Transverse colon (tissue), 4 donors: ENCODE data around the gene RAD9B. TPM values are rescaled to one million over a fixed set of nuclear protein-coding genes. Genes with fewer than 3 reads are reported as not detected.
"Not testable (repeated sequence)": the region's sequence is repeated elsewhere in the genome, so short reads cannot be mapped to it uniquely, and the experiment has no call there.

Source experiments
- DNase-seq: peaks from one replicate; pipeline ENCODE4 v3.0.0-alpha.2; 2019
- H3K27ac ChIP-seq, 4 donors: fragments of 200-600 bp; sonication (generic); 2 replicates each; pipeline ENCODE4 v1.5.1; 2016 to 2018; ENCODE audit warnings: inconsistent platforms in 4 of 4
- H3K27me3 ChIP-seq: fragments of 200-600 bp; sonication (generic); 2 replicates; pipeline ENCODE4 v1.5.1; 2017; ENCODE audit warnings: inconsistent platforms
- H3K36me3 ChIP-seq, 4 donors: fragments of 200-600 bp; sonication (generic); 2 replicates each; pipeline ENCODE4 v1.5.1; 2017 to 2019; ENCODE audit warnings: inconsistent platforms in 4 of 4
- H3K4me1 ChIP-seq, 4 donors: fragments of 200-600 bp; sonication (generic); 2 replicates each; pipeline ENCODE4 v1.5.1; 2017 to 2020; ENCODE audit warnings: inconsistent platforms in 4 of 4
- H3K4me3 ChIP-seq, 4 donors: fragments of 200-600 bp; sonication (generic); 1 replicate in 1 of 4; 2 replicates in 3 of 4; pipeline versions ENCODE4 v1.5.1 to v1.6.1; 2017 to 2019; ENCODE audit warnings: inconsistent platforms in 4 of 4
- H3K9me3 ChIP-seq, 2 donors: fragments of 200-600 bp; sonication (generic); 2 replicates each; pipeline ENCODE4 v1.5.1; 2017 to 2019; ENCODE audit warnings: inconsistent platforms in 2 of 2
- CTCF ChIP-seq, 5 experiments: fragments of 200-600 bp in 3 of 5; fragments of 450-650 bp in 2 of 5; sonication (generic) in 3 of 5; IDR thresholded peaks; 1 replicate in 2 of 5; 2 replicates in 3 of 5; pipeline ENCODE4 v1.5.1; 2016 to 2017; ENCODE audit warnings: antibody characterized with exemption in 5 of 5, inconsistent platforms in 3 of 5, mild to moderate bottlenecking in 2 of 5, moderate library complexity in 1 of 5
- EP300 ChIP-seq: sonication (generic); formaldehyde crosslinking; IDR thresholded peaks from one replicate; pipeline ENCODE4 v1.6.1; 2017; ENCODE audit warnings: antibody characterized with exemption, low read depth
- POLR2A ChIP-seq: fragments of 450-650 bp; IDR thresholded peaks from one replicate; pipeline ENCODE4 v1.6.1; 2016; ENCODE audit warnings: antibody characterized with exemption, mild to moderate bottlenecking, moderate library complexity
- POLR2AphosphoS5 ChIP-seq, 3 donors: sonication (generic); formaldehyde crosslinking; IDR thresholded peaks; one replicate each; pipeline ENCODE4 v1.6.1; 2016; ENCODE audit warnings: antibody characterized with exemption in 3 of 3
- WGBS, 2 donors: methylation state at CpG; one replicate each; pipeline ENCODE4 v1.1.5; 2018; ENCODE audit warnings: low coverage in 1 of 2; 5-methylcytosine and 5-hydroxymethylcytosine counted together
- in situ Hi-C, 4 donors: fragments of 200-750 bp; cut with MboI; loops; one replicate each; pipeline versions ENCODE4 v1.15.0 to v1.15.1; 2017; ENCODE audit warnings: low sequenced_read_pairs in 3 of 4, low pct_ligation_motif_present in 1 of 4, low pct_unique_long_range_greater_than_20kb in 1 of 4
- intact Hi-C: fragments of 100-400 bp; cut with DNase I; formaldehyde crosslinking; loops from one replicate; pipeline ENCODE4 v1.15.1; 2023; ENCODE audit warnings: low total_unique reads
- total RNA-seq, 4 donors: library from RNA; depleted of rRNA; stranded (reverse); fragments of >200 nt; gene quantifications; one replicate each; pipeline ENCODE4 v1.1.0, GENCODE V29; 2016

RAD9B gene
- total RNA-seq, 4 donors from 2014 or later: 0.27 to 0.32 TPM; not detected in 2

GRCh38 chr12:110514363-110514762 is 12.2 kb downstream of the RAD9B start:
- no peaks in the 10 kb centered on the region for H3K9me3 ChIP-seq
- TF ChIP-seq POLR2A: no peak
- 67 to 88% methylated on average over 1 of the region's 1 CpG for WGBS, 2 donors
- H3K27ac ChIP-seq: no peak overlapping the region
- no peaks in the 10 kb centered on the region for H3K36me3 ChIP-seq
- no peak for DNase-seq
- H3K4me1 ChIP-seq: peaks cover 0 to 7% (median 3%) of the 10 kb centered on the region in 4 donors
- no peaks in the 10 kb centered on the region for H3K27me3 ChIP-seq
- in situ Hi-C loops (loop anchor here (5.0 to 25.0 kb wide), 4 partner anchors 88 to 198 kb away; no protein-coding TSS in a partner anchor), intact Hi-C loops (loop anchor here (5.0 kb wide), 1 partner anchor 88 kb away; no protein-coding TSS in a partner anchor)
- no peak overlapping the region for H3K4me3 ChIP-seq

DNA sequence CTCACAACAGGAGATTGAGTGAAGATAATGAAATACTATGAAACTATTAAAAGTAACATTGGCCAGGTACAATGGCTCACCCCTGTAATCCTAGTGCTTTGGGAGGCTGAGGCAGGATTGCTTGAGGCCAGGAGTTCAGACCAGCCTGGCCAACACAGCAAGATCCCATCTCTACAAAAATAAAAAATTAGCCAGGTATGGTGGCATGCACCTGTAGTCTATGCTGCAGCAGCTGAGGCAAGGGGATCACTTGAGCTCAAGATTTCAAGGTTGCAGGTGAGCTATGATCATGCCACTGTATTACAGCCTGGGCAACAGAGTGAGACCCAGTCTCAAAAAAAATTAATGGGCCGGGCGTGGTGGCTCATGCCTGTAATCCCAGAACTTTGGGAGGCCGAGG is 14.9 kb downstream of the RAD9B start:
- H3K36me3 ChIP-seq: no peaks in the 10 kb centered on the region
- peaks cover 0 to 7% (median 3%) of the 10 kb centered on the region in 4 donors for H3K4me1 ChIP-seq
- no peaks in the 10 kb centered on the region for H3K27me3 ChIP-seq
- no peak overlapping the region for H3K27ac ChIP-seq
- no peak for DNase-seq
- no peaks in the 10 kb centered on the region for H3K9me3 ChIP-seq
- TF ChIP-seq CTCF (IDR thresholded peaks at IDR 0.05) (no peak), POLR2A (no peak), EP300 (no peak), POLR2AphosphoS5 (IDR thresholded peaks at IDR 0.05) (no peak)
- 91% methylated on average over 3 of the region's 3 CpGs; no CpG with 5 or more reads in 1 of the 2 donors for WGBS, 2 donors
- H3K4me3 ChIP-seq: no peak overlapping the region
- intact Hi-C loops (loop anchor here (2.0 to 5.0 kb wide), 2 partner anchors 36 to 75 kb away; no protein-coding TSS in a partner anchor), in situ Hi-C loops (loop anchor here in 3 of 4 donors (10.0 to 25.0 kb wide), 3 partner anchors 88 to 195 kb away; no protein-coding TSS in a partner anchor)

DNA sequence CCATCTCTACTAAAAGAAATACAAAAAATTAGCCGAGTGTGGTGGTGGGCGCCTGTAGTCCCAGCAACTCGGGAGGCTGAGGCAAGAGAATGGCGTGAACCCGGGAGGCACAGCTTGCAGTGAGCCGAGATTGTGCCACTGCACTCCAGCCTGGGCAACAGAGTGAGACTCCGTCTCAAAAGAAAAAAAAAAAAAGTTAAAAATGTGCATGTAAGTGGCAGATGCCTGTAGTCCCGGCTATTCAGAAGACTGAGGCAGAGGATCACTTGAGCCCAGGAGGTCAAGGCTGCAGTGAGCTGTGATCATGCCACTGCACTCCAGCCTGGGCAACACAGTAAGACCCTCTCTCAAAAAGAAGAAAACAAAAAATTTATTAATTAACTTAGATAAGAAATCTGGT is 15.9 kb downstream of the RAD9B start:
- H3K9me3 ChIP-seq, H3K27ac ChIP-seq, H3K36me3 ChIP-seq, H3K4me1 ChIP-seq, DNase-seq, H3K4me3 ChIP-seq, H3K27me3 ChIP-seq: not testable (repeated sequence)
- WGBS, 2 donors: 83 to 92% methylated on average over 2 to 8 of the region's 8 CpGs
- in situ Hi-C loops: loop anchor here in 3 of 4 donors (10.0 to 25.0 kb wide), 3 partner anchors 87 to 194 kb away; no protein-coding TSS in a partner anchor
- intact Hi-C loops: loop anchor here (5.0 kb wide), 1 partner anchor 74 kb away; no protein-coding TSS in a partner anchor

GRCh38 chr12:110520876-110521712 is 19.0 kb downstream of the RAD9B start:
- H3K4me3 ChIP-seq, H3K4me1 ChIP-seq, H3K36me3 ChIP-seq, H3K27ac ChIP-seq, H3K27me3 ChIP-seq, H3K9me3 ChIP-seq, intact Hi-C loops, DNase-seq: not testable (repeated sequence)
- 83 to 86% methylated on average over 7 to 11 of the region's 11 CpGs for WGBS, 2 donors
- in situ Hi-C loops: loop anchor here in 1 of 4 donors (25.0 kb wide), 1 partner anchor 191 kb away; no protein-coding TSS in a partner anchor

- no peak overlapping the region for H3K27ac ChIP-seq
- intact Hi-C loops (no loop called here), in situ Hi-C loops (no loop called here)
- H3K4me1 ChIP-seq: peaks cover 14 to 25% (median 19%) of the 10 kb centered on the region in 4 donors
- no peaks in the 10 kb centered on the region for H3K9me3 ChIP-seq
- 90% methylated on average over 2 to 6 of the region's 6 CpGs for WGBS, 2 donors
- no peak overlapping the region for H3K4me3 ChIP-seq
- H3K36me3 ChIP-seq: no peaks in the 10 kb centered on the region
- DNase-seq: no peak
- no peak for TF ChIP-seq CTCF (IDR thresholded peaks at IDR 0.05)
- TF ChIP-seq POLR2AphosphoS5 (IDR thresholded peaks at IDR 0.05): no peak
- no peak for TF ChIP-seq POLR2A
- TF ChIP-seq EP300: no peak
- H3K27me3 ChIP-seq: no peaks in the 10 kb centered on the region
These were observed 26.2 kb downstream of the RAD9B start for GRCh38 chr12:110528277-110528839.
